OCI-LY1 (cell line): ENCODE results near the gene ZFTA.

Experiments
- H2AFZ ChIP-seq: fragments of 200-600 bp; sonication (generic), shearing (Covaris generic); 2 replicates; pipeline ENCODE4 v1.6.0; 2014; ENCODE audit warnings: antibody characterized with exemption, mild to moderate bottlenecking, low read length
- H3F3A ChIP-seq: fragments of 200-600 bp; sonication (generic), shearing (Covaris generic); 2 replicates; pipeline ENCODE4 v1.6.0; 2014; ENCODE audit warnings: mild to moderate bottlenecking, antibody characterized with exemption, low read length, moderate library complexity; ENCODE audit not compliant: insufficient read depth
- H3K27ac ChIP-seq: fragments of 200-600 bp; sonication (generic); 2 replicates; pipeline ENCODE4 v1.5.1; 2014; ENCODE audit warnings: low read length, mixed run types, mild to moderate bottlenecking, low read depth; ENCODE audit not compliant: poor library complexity, severe bottlenecking
- H3K27me3 ChIP-seq: fragments of 200-600 bp; sonication (generic); 2 replicates; pipeline ENCODE4 v1.6.0; 2014; ENCODE audit warnings: antibody characterized with exemption, mild to moderate bottlenecking, low read length, moderate library complexity; ENCODE audit not compliant: insufficient read depth
- H3K36me3 ChIP-seq: fragments of 200-600 bp; sonication (generic); 2 replicates; pipeline ENCODE4 v1.6.1; 2014; ENCODE audit warnings: mild to moderate bottlenecking, antibody characterized with exemption, low read length, moderate library complexity, mixed read lengths; ENCODE audit not compliant: insufficient read depth
- H3K4me1 ChIP-seq: fragments of 200-600 bp; sonication (generic); 2 replicates; pipeline ENCODE4 v1.5.1; 2014; ENCODE audit warnings: mild to moderate bottlenecking, low read length, moderate library complexity; ENCODE audit not compliant: insufficient read depth, severe bottlenecking
- H3K4me2 ChIP-seq: fragments of 200-600 bp; sonication (generic), shearing (Covaris generic); 2 replicates; pipeline ENCODE4 v1.6.1; 2014; ENCODE audit warnings: low read length
- H3K4me3 ChIP-seq: fragments of 200-600 bp; sonication (generic); 2 replicates; pipeline ENCODE4 v1.5.1; 2014; ENCODE audit warnings: low read length, low read depth, mild to moderate bottlenecking, mixed read lengths; ENCODE audit not compliant: poor library complexity, severe bottlenecking
- H3K79me2 ChIP-seq: fragments of 200-600 bp; shearing (Covaris generic); 2 replicates; pipeline ENCODE4 v1.6.1; 2016; ENCODE audit warnings: mixed run types, low read length, mixed read lengths; ENCODE audit not compliant: insufficient read depth
- H3K9ac ChIP-seq: fragments of 200-600 bp; sonication (generic), shearing (Covaris generic); 2 replicates; pipeline ENCODE4 v1.6.1; 2014; ENCODE audit warnings: mild to moderate bottlenecking, low read length, mixed read lengths
- H3K9me2 ChIP-seq: fragments of 200-600 bp; sonication (generic), shearing (Covaris generic); 2 replicates; pipeline ENCODE4 v1.6.1; 2014; ENCODE audit warnings: low read depth, mild to moderate bottlenecking, low read length, mixed read lengths
- H3K9me3 ChIP-seq: fragments of 200-600 bp; shearing (Covaris generic); 2 replicates; pipeline ENCODE4 v1.6.1; 2014; ENCODE audit warnings: low read length, mixed read lengths
- H4K20me1 ChIP-seq: fragments of 200-600 bp; sonication (generic), shearing (Covaris generic); 2 replicates; pipeline ENCODE4 v1.6.0; 2016; ENCODE audit warnings: mild to moderate bottlenecking, low read length; ENCODE audit not compliant: insufficient read depth
- EZH2 ChIP-seq: fragments of 200-600 bp; sonication (generic), shearing (Covaris generic); IDR thresholded peaks from 2 replicates; pipeline ENCODE4 v1.8.0; 2017; ENCODE audit warnings: borderline replicate concordance, mixed run types, mild to moderate bottlenecking, antibody characterized with exemption, low read length, moderate library complexity, mixed read lengths
- TF ChIP-seq, protein P1 (sequence below): fragments of 200-600 bp; sonication (generic), shearing (Covaris generic); IDR thresholded peaks from 2 replicates; pipeline ENCODE4 v1.5.1; 2017; ENCODE audit warnings: mild to moderate bottlenecking, antibody characterized with exemption, low read length, moderate library complexity, mixed read lengths

The ZFTA gene

DNA sequence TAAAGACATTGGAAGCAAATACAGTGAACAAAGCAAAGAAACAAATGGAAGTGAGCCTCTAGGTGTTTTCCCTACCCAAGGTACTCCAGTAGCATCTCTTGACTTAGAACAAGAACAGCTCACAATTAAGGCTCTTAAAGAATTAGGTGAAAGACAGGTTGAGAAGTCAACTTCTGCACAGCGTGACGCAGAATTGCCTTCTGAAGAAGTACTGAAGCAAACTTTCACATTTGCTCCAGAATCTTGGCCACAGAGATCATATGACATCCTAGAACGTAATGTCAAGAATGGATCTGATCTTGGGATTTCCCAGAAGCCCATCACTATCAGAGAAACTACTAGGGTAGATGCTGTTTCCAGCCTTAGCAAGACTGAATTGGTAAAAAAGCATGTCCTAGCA lies 48.0 kb downstream of the ZFTA start:
- H3K27ac ChIP-seq: no peak overlapping the region
- peaks cover 33% of the 10 kb centered on the region for H3K79me2 ChIP-seq
- no peaks in the 10 kb centered on the region for H3F3A ChIP-seq
- no peaks in the 10 kb centered on the region for H3K9me2 ChIP-seq
- TF ChIP-seq EZH2: no peak
- TF ChIP-seq, protein P1, sequence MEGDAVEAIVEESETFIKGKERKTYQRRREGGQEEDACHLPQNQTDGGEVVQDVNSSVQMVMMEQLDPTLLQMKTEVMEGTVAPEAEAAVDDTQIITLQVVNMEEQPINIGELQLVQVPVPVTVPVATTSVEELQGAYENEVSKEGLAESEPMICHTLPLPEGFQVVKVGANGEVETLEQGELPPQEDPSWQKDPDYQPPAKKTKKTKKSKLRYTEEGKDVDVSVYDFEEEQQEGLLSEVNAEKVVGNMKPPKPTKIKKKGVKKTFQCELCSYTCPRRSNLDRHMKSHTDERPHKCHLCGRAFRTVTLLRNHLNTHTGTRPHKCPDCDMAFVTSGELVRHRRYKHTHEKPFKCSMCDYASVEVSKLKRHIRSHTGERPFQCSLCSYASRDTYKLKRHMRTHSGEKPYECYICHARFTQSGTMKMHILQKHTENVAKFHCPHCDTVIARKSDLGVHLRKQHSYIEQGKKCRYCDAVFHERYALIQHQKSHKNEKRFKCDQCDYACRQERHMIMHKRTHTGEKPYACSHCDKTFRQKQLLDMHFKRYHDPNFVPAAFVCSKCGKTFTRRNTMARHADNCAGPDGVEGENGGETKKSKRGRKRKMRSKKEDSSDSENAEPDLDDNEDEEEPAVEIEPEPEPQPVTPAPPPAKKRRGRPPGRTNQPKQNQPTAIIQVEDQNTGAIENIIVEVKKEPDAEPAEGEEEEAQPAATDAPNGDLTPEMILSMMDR: no peak
- no peaks in the 10 kb centered on the region for H3K27me3 ChIP-seq
- no peaks in the 10 kb centered on the region for H3K9me3 ChIP-seq
- no peak overlapping the region for H3K9ac ChIP-seq
- H4K20me1 ChIP-seq: no peaks in the 10 kb centered on the region
- H3K4me3 ChIP-seq: no peak overlapping the region
- no peaks in the 10 kb centered on the region for H3K4me1 ChIP-seq
- 0 out of 2 replicates have a peak, but pooled peaks cover 9% of the 10 kb centered on the region for H3K36me3 ChIP-seq
- no peak overlapping the region for H2AFZ ChIP-seq
- no peak overlapping the region for H3K4me2 ChIP-seq

DNA sequence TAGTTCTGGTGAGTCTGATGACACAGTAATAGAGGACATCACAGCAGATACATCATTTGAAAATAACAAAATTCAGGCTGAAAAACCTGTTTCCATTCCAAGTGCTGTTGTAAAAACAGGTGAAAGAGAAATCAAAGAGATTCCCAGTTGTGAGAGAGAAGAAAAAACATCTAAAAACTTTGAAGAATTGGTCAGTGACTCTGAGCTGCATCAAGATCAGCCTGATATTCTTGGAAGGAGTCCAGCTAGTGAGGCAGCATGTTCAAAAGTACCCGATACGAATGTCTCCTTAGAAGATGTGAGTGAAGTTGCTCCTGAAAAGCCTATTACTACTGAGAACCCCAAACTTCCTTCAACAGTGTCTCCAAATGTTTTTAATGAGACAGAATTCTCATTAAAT lies 48.6 kb downstream of the ZFTA start:
- Histone ChIP-seq H4K20me1 (no peaks in the 10 kb centered on the region), H3K79me2 (peaks cover 33% of the 10 kb centered on the region), H3K4me2 (no peak overlapping the region), H3K27ac (no peak overlapping the region), H3K36me3 (0 out of 2 replicates have a peak, but pooled peaks cover 16% of the 10 kb centered on the region), H3K9me2 (no peaks in the 10 kb centered on the region), H3K4me3 (no peak overlapping the region), H3F3A (no peaks in the 10 kb centered on the region), H3K9ac (no peak overlapping the region), H3K4me1 (no peaks in the 10 kb centered on the region), H3K27me3 (no peaks in the 10 kb centered on the region), H3K9me3 (no peaks in the 10 kb centered on the region), H2AFZ (no peak overlapping the region)
- no peak for TF ChIP-seq EZH2
- TF ChIP-seq, protein P1: no peak

DNA sequence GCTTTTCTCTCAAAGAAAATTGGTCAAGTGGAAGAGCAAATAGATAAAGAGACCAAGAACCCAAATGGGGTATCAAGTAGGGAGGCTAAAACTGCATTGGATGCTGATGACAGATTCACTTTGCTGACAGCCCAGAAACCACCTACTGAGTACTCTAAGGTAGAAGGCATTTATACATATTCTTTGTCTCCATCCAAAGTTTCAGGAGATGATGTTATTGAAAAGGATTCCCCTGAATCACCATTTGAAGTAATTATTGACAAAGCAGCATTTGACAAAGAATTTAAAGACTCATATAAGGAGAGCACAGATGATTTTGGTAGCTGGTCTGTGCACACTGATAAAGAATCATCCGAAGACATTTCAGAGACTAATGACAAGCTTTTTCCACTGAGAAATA lies 49.6 kb downstream of the ZFTA start:
- Histone ChIP-seq H3K27me3 (no peaks in the 10 kb centered on the region), H3K79me2 (peaks cover 32% of the 10 kb centered on the region), H3K9me3 (no peaks in the 10 kb centered on the region), H3K27ac (no peak overlapping the region), H2AFZ (no peak overlapping the region), H3F3A (no peaks in the 10 kb centered on the region), H3K4me1 (no peaks in the 10 kb centered on the region), H3K36me3 (0 out of 2 replicates have a peak, but pooled peaks cover 17% of the 10 kb centered on the region), H3K4me2 (no peak overlapping the region), H3K4me3 (no peak overlapping the region), H3K9me2 (no peaks in the 10 kb centered on the region), H4K20me1 (no peaks in the 10 kb centered on the region), H3K9ac (no peak overlapping the region)
- no peak for TF ChIP-seq EZH2
- TF ChIP-seq, protein P1: no peak
